Caco-2 (cell line): ENCODE data around the gene INSL3. TPM values are rescaled to one million over a fixed set of nuclear protein-coding genes. Genes with fewer than 3 reads are reported as not detected.
"Not testable (repeated sequence)": the region's sequence is repeated elsewhere in the genome, so short reads cannot be mapped to it uniquely, and the experiment has no call there.

ENCODE experiments used
- BruUV-seq: library from RNA; stranded (reverse); fragments of 400-500 nt; replicated peaks from 2 replicates; lab custom pipeline; 2021; lab: Mats Ljungman, UMichigan
- CTCF ChIA-PET: fragments of 300-600 bp; sonication (Branson Sonifier 250); formaldehyde crosslinking; loops from one replicate; lab custom pipeline; 2022; ENCODE audit warnings: antibody characterized with exemption; lab: Charles Lee
- POLR2A ChIA-PET: fragments of 300-600 bp; sonication (Branson Sonifier 250); formaldehyde crosslinking; loops from one replicate; lab custom pipeline; 2022; ENCODE audit warnings: antibody characterized with exemption; lab: Charles Lee
- DNase-seq, 2 experiments: peaks; one replicate each; pipeline versions ENCODE4 v3.0.0 to v3.0.0-alpha.2; 2020 to 2022
- H3K27me3 ChIP-seq: replicated peaks from 2 replicates; pipeline ENCODE4 v1.6.0; 2011; ENCODE audit warnings: low read length; ENCODE audit not compliant: control insufficient read depth, insufficient read depth
- H3K36me3 ChIP-seq: 2 replicates; pipeline ENCODE4 v1.5.1; 2011; ENCODE audit warnings: low read length; ENCODE audit not compliant: control insufficient read depth, insufficient read depth
- H3K4me1 ChIP-seq: fragments of 250-450 bp; sonication (Bioruptor Pico); 2 replicates; pipeline ENCODE4 v1.5.1; 2020; ENCODE audit warnings: mild to moderate bottlenecking
- H3K4me3 ChIP-seq: 2 replicates; pipeline ENCODE4 v1.5.1; 2011; ENCODE audit warnings: low read depth, mild to moderate bottlenecking, control low read depth, low read length
- H3K9me3 ChIP-seq: fragments of 250-450 bp; sonication (Bioruptor Pico); 2 replicates; pipeline ENCODE4 v1.5.1; 2020; ENCODE audit warnings: mild to moderate bottlenecking, moderate library complexity
- H3K27ac Mint-ChIP-seq: one replicate; pipeline ENCODE4 v1.8.0; 2022; ENCODE audit warnings: mixed read lengths; ENCODE audit not compliant: unreplicated experiment
- H3K27me3 Mint-ChIP-seq: one replicate; pipeline ENCODE4 v1.8.0; 2022; ENCODE audit warnings: mixed read lengths; ENCODE audit not compliant: insufficient read depth, unreplicated experiment
- H3K36me3 Mint-ChIP-seq: one replicate; pipeline ENCODE4 v1.8.0; 2022; ENCODE audit warnings: mild to moderate bottlenecking, mixed read lengths; ENCODE audit not compliant: insufficient read depth, unreplicated experiment
- H3K4me1 Mint-ChIP-seq: one replicate; pipeline ENCODE4 v1.8.0; 2022; ENCODE audit warnings: low read depth, mixed read lengths; ENCODE audit not compliant: unreplicated experiment
- H3K4me3 Mint-ChIP-seq: one replicate; pipeline ENCODE4 v1.8.0; 2022; ENCODE audit warnings: mild to moderate bottlenecking, moderate library complexity, mixed read lengths; ENCODE audit not compliant: unreplicated experiment
- H3K9me3 Mint-ChIP-seq: one replicate; pipeline ENCODE4 v1.8.0; 2022; ENCODE audit warnings: mixed read lengths; ENCODE audit not compliant: unreplicated experiment
- CTCF ChIP-seq, 2 experiments: fragments of 200-600 bp in 1 of 2; IDR thresholded peaks; 1 replicate in 1 of 2; 2 replicates in 1 of 2; pipeline versions ENCODE4 v1.5.1 to v1.8.0; 2011 to 2022; ENCODE audit warnings: antibody characterized with exemption in 1 of 2, control low read depth in 1 of 2, inconsistent platforms in 1 of 2, low read depth in 1 of 2, low read length in 1 of 2, mild to moderate bottlenecking in 1 of 2, moderate library complexity in 1 of 2; ENCODE audit not compliant: insufficient read depth in 1 of 2, severe bottlenecking in 1 of 2, unreplicated experiment in 1 of 2
- intact Hi-C: fragments of 100-400 bp; cut with micrococcal nuclease; formaldehyde crosslinking; loops from one replicate; pipeline ENCODE4 v1.10.0; 2022; ENCODE audit not compliant: unreplicated experiment
- total RNA-seq: library from RNA; stranded (reverse); gene quantifications from 2 replicates; pipeline ENCODE4 v1.2.3, GENCODE V29; 2022

The INSL3 gene
- total RNA-seq, 1 experiment from 2014 or later: not detected

- Histone ChIP-seq H3K4me3 (no peak overlapping the region), H3K4me1 (no peaks in the 10 kb centered on the region), H3K9me3 (no peaks in the 10 kb centered on the region), H3K36me3 (no peaks in the 10 kb centered on the region), H3K27me3 (no peaks in the 10 kb centered on the region)
- BruUV-seq: no TSS peak
- no peak for TF ChIP-seq CTCF (IDR thresholded peaks at IDR 0.05; ENCODE audit: insufficient read depth in 1 of 2, low read depth in 1 of 2, low read length in 1 of 2, severe bottlenecking in 1 of 2, unreplicated experiment in 1 of 2)
- Mint-ChIP-seq H3K27me3 (no peaks in the 10 kb centered on the region), H3K4me3 (no peak overlapping the region), H3K36me3 (no peaks in the 10 kb centered on the region), H3K4me1 (no peaks in the 10 kb centered on the region), H3K27ac (no peak overlapping the region), H3K9me3 (no peaks in the 10 kb centered on the region)
- CTCF ChIA-PET: no interaction called here
- POLR2A ChIA-PET: no interaction called here
- intact Hi-C loops: no loop called here
- no peak for DNase-seq
Observed at GRCh38 chr19:17805427-17805826, 15.9 kb downstream of the INSL3 start.

- no peak for TF ChIP-seq CTCF (IDR thresholded peaks at IDR 0.05; ENCODE audit: insufficient read depth in 1 of 2, low read depth in 1 of 2, low read length in 1 of 2, severe bottlenecking in 1 of 2, unreplicated experiment in 1 of 2)
- no peaks in the 10 kb centered on the region for H3K27me3 ChIP-seq
- no peaks in the 10 kb centered on the region for H3K4me1 Mint-ChIP-seq
- no peak overlapping the region for H3K4me3 Mint-ChIP-seq
- H3K27ac Mint-ChIP-seq: no peak overlapping the region
- no peaks in the 10 kb centered on the region for H3K9me3 Mint-ChIP-seq
- H3K36me3 ChIP-seq: no peaks in the 10 kb centered on the region
- H3K4me1 ChIP-seq: no peaks in the 10 kb centered on the region; the same call in 1 of the 2 replicates
- DNase-seq: no peak
- ChIA-PET CTCF (interaction anchor here (1.4 kb wide), 1 partner anchor 56 kb away, joined by 8 read pairs; the partner anchor contains the start of gene RPL18A), POLR2A (no interaction called here)
- no peaks in the 10 kb centered on the region for H3K27me3 Mint-ChIP-seq
- H3K4me3 ChIP-seq: no peak overlapping the region
- no TSS peak for BruUV-seq
- no peaks in the 10 kb centered on the region for H3K36me3 Mint-ChIP-seq
- H3K9me3 ChIP-seq: no peaks in the 10 kb centered on the region
- intact Hi-C loops: no loop called here
Observed at GRCh38 chr19:17803264-17803896, 17.9 kb downstream of the INSL3 start.

GRCh38 chr19:17802137-17802858, 19.0 kb downstream of the INSL3 start:
- H3K27me3 Mint-ChIP-seq: no peaks in the 10 kb centered on the region
- Histone ChIP-seq H3K9me3 (no peaks in the 10 kb centered on the region), H3K36me3 (no peaks in the 10 kb centered on the region), H3K4me1 (peaks cover 7% of the 10 kb centered on the region), H3K4me3 (no peak overlapping the region), H3K27me3 (no peaks in the 10 kb centered on the region)
- ChIA-PET CTCF (no interaction called here), POLR2A (no interaction called here)
- H3K27ac Mint-ChIP-seq: no peak overlapping the region
- no peak overlapping the region for H3K4me3 Mint-ChIP-seq
- H3K9me3 Mint-ChIP-seq: no peaks in the 10 kb centered on the region
- no peaks in the 10 kb centered on the region for H3K36me3 Mint-ChIP-seq
- BruUV-seq: no TSS peak
- intact Hi-C loops: no loop called here
- no peak for TF ChIP-seq CTCF (IDR thresholded peaks at IDR 0.05; ENCODE audit: insufficient read depth in 1 of 2, low read depth in 1 of 2, low read length in 1 of 2, severe bottlenecking in 1 of 2, unreplicated experiment in 1 of 2)
- DNase-seq: no peak
- H3K4me1 Mint-ChIP-seq: no peaks in the 10 kb centered on the region

- H3K36me3 ChIP-seq, H3K27ac Mint-ChIP-seq, H3K9me3 Mint-ChIP-seq, H3K27me3 Mint-ChIP-seq, H3K4me3 Mint-ChIP-seq, H3K27me3 ChIP-seq, H3K36me3 Mint-ChIP-seq, H3K4me1 Mint-ChIP-seq, H3K9me3 ChIP-seq, BruUV-seq, DNase-seq, intact Hi-C loops, H3K4me3 ChIP-seq: not testable (repeated sequence)
- CTCF ChIA-PET: interaction anchor here (0.6 kb wide), 1 partner anchor 691 kb away, joined by 4 read pairs; no protein-coding TSS in a partner anchor
- H3K4me1 ChIP-seq: peaks cover 22% of the 10 kb centered on the region
- POLR2A ChIA-PET: interaction anchor here (0.6 kb wide), 1 partner anchor 10 kb away, joined by 3 read pairs; no protein-coding TSS in a partner anchor
Observed at GRCh38 chr19:17798599-17798998, 22.7 kb downstream of the INSL3 start.
